CD14-positive monocyte (primary cell): ENCODE results near the gene CTNNA3. TPM values are rescaled to one million over a fixed set of nuclear protein-coding genes. Genes with fewer than 3 reads are reported as not detected.

Experiments
- DNase-seq, 3 donors: peaks; one replicate each; pipeline ENCODE4 v3.0.0-alpha.2; 2011 to 2022
- H2AFZ ChIP-seq: 2 replicates; pipeline ENCODE4 v1.6.0; 2012; ENCODE audit warnings: mild to moderate bottlenecking, low read depth, low read length, inconsistent platforms; ENCODE audit not compliant: insufficient read depth, poor library complexity, severe bottlenecking
- H3K27ac ChIP-seq, 2 donors: 1 replicate in 1 of 2; 2 replicates in 1 of 2; pipeline ENCODE4 v1.5.1; 2012 to 2013; ENCODE audit warnings: low read length in 2 of 2, control low read depth in 1 of 2, inconsistent platforms in 1 of 2, low read depth in 1 of 2, mild to moderate bottlenecking in 1 of 2
- H3K27me3 ChIP-seq, 2 donors: one replicate each; pipeline versions ENCODE4 v1.6.0 to v1.6.1; 2011 to 2013; ENCODE audit warnings: low read length in 2 of 2; ENCODE audit not compliant: control insufficient read depth in 2 of 2, insufficient read depth in 2 of 2
- H3K36me3 ChIP-seq, 2 donors: replicated peaks in 1 of 2; 1 replicate in 1 of 2; 2 replicates in 1 of 2; pipeline versions ENCODE4 v1.5.1 to v1.6.1; 2012 to 2013; ENCODE audit warnings: low read length in 2 of 2, control low read depth in 1 of 2, inconsistent platforms in 1 of 2, mild to moderate bottlenecking in 1 of 2; ENCODE audit not compliant: insufficient read depth in 2 of 2, control insufficient read depth in 1 of 2
- H3K4me1 ChIP-seq, 2 donors: 1 replicate in 1 of 2; 2 replicates in 1 of 2; pipeline versions ENCODE4 v1.5.1 to v1.6.1; 2012 to 2013; ENCODE audit warnings: low read length in 2 of 2, control low read depth in 1 of 2, inconsistent platforms in 1 of 2, mild to moderate bottlenecking in 1 of 2, moderate library complexity in 1 of 2; ENCODE audit not compliant: insufficient read depth in 2 of 2, control insufficient read depth in 1 of 2
- H3K4me2 ChIP-seq: replicated peaks from 2 replicates; pipeline ENCODE3; 2012; ENCODE audit warnings: low read length, moderate library complexity, mild to moderate bottlenecking; ENCODE audit not compliant: poor library complexity, severe bottlenecking; ENCODE audit errors: extremely low read depth
- H3K4me3 ChIP-seq, 3 experiments: fragments of 200-600 bp in 1 of 3; sonication (generic) in 1 of 3; replicated peaks in 1 of 3; 1 replicate in 2 of 3; 2 replicates in 1 of 3; pipeline ENCODE4 v1.5.1; 2011 to 2013; ENCODE audit warnings: low read length in 3 of 3, mild to moderate bottlenecking in 3 of 3, control low read depth in 2 of 3, low read depth in 2 of 3, inconsistent platforms in 1 of 3, moderate library complexity in 1 of 3
- H3K79me2 ChIP-seq: 2 replicates; pipeline ENCODE4 v1.6.0; 2012; ENCODE audit warnings: mild to moderate bottlenecking, control low read depth, inconsistent platforms, low read length, moderate library complexity; ENCODE audit not compliant: insufficient read depth
- H3K9ac ChIP-seq: 2 replicates; pipeline ENCODE4 v1.6.0; 2017; ENCODE audit warnings: low read length, mild to moderate bottlenecking; ENCODE audit not compliant: insufficient read depth, poor library complexity, severe bottlenecking
- H3K9me3 ChIP-seq, 2 donors: replicated peaks in 1 of 2; 1 replicate in 1 of 2; 2 replicates in 1 of 2; pipeline versions ENCODE4 v1.5.1 to v1.6.1; 2012 to 2013; ENCODE audit warnings: low read length in 2 of 2, control low read depth in 1 of 2; ENCODE audit not compliant: control insufficient read depth in 1 of 2, insufficient read depth in 1 of 2
- H4K20me1 ChIP-seq: 2 replicates; pipeline ENCODE4 v1.6.0; 2012; ENCODE audit warnings: mild to moderate bottlenecking, low read length, control low read depth, moderate library complexity; ENCODE audit not compliant: insufficient read depth
- H3K27ac Mint-ChIP-seq, 7 donors: one replicate each; pipeline ENCODE4 v1.8.0; 2020; ENCODE audit warnings: mild to moderate bottlenecking in 7 of 7, mixed read lengths in 7 of 7, moderate library complexity in 6 of 7, inconsistent platforms in 2 of 7
- H3K27me3 Mint-ChIP-seq, 3 donors: one replicate each; pipeline ENCODE4 v1.8.0; 2021 to 2022; ENCODE audit warnings: low read depth in 3 of 3, mild to moderate bottlenecking in 3 of 3, mixed read lengths in 3 of 3, moderate library complexity in 3 of 3, inconsistent platforms in 1 of 3
- H3K36me3 Mint-ChIP-seq, 2 donors: one replicate each; pipeline ENCODE4 v1.8.0; 2020; ENCODE audit warnings: mixed read lengths in 2 of 2, inconsistent platforms in 1 of 2, mild to moderate bottlenecking in 1 of 2
- H3K4me1 Mint-ChIP-seq: one replicate; pipeline ENCODE4 v1.8.0; 2020; ENCODE audit warnings: mild to moderate bottlenecking, mixed read lengths
- H3K4me3 Mint-ChIP-seq, 2 donors: one replicate each; pipeline ENCODE4 v1.8.0; 2020; ENCODE audit warnings: mild to moderate bottlenecking in 2 of 2, mixed read lengths in 2 of 2, moderate library complexity in 1 of 2
- H3K9me3 Mint-ChIP-seq, 7 donors: one replicate each; pipeline ENCODE4 v1.8.0; 2020 to 2022; ENCODE audit warnings: mixed read lengths in 7 of 7, mild to moderate bottlenecking in 6 of 7, moderate library complexity in 6 of 7, inconsistent platforms in 2 of 7
- WGBS: methylation state at CpG from one replicate; pipeline ENCODE4 v1.1.5; 2013; ENCODE audit warnings: missing lambda C conversion rate; ENCODE audit not compliant: insufficient coverage; 5-methylcytosine and 5-hydroxymethylcytosine counted together
- intact Hi-C, 2 donors: fragments of 100-400 bp; cut with micrococcal nuclease; formaldehyde crosslinking; loops; one replicate each; pipeline versions ENCODE4 v1.15.0 to v1.15.1; 2023
- polyA plus RNA-seq, 3 donors: library from polyadenylated mRNA; depleted of rRNA in 1 of 3; unstranded in 2 of 3; stranded (reverse) in 1 of 3; fragments of 300-500 nt in 2 of 3; fragments of >200 nt in 1 of 3; fragmentation: Illumina TruSeq in 2 of 3; gene quantifications; 1 replicate in 2 of 3; 2 replicates in 1 of 3; pipeline ENCODE4 v1.2.3, GENCODE V29; 2012 to 2021
- TF ChIP-seq, protein P1 (sequence below): fragments of 200-600 bp; IDR thresholded peaks from one replicate; pipeline ENCODE4 v1.8.0; 2022; ENCODE audit warnings: antibody characterized with exemption, mild to moderate bottlenecking

The CTNNA3 gene
- polyA plus RNA-seq, 3 donors, result not detected

DNA sequence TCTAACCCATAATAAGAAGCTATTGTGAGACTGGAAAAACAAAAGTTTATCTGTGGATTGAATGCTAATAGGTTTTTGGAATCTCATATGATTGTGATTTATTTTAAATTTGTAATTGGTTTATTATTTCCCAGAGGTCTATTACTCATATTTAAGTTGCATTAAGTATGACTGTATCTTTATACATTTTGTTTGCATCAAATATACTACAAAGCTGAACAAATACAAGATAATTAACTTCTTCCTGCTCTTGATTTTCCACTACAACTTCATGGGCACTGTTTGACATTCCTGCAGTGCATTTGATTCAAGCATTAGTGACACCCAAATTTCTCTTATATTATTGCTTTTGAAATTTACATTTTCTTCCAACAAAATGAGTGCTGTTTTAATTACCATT is 1073.9 kb downstream of the CTNNA3 start:
- H3K79me2 ChIP-seq, result no peaks in the 10 kb centered on the region
- H3K4me1 Mint-ChIP-seq, result no peaks in the 10 kb centered on the region
- no peak overlapping the region for H3K4me3 Mint-ChIP-seq
- H3K4me3 ChIP-seq, result no peak overlapping the region
- intact Hi-C loops, result no loop called here
- no peak for DNase-seq
- H3K27me3 ChIP-seq, result no peaks in the 10 kb centered on the region
- no peaks in the 10 kb centered on the region for H4K20me1 ChIP-seq
- no peak overlapping the region for H2AFZ ChIP-seq
- no peaks in the 10 kb centered on the region for H3K36me3 ChIP-seq
- H3K4me2 ChIP-seq, result no peak overlapping the region
- H3K9me3 Mint-ChIP-seq, result peaks cover 0 to 4% (median 2%) of the 10 kb centered on the region in 7 donors
- no peaks in the 10 kb centered on the region for H3K27me3 Mint-ChIP-seq
- no peaks in the 10 kb centered on the region for H3K36me3 Mint-ChIP-seq
- TF ChIP-seq, protein P1, sequence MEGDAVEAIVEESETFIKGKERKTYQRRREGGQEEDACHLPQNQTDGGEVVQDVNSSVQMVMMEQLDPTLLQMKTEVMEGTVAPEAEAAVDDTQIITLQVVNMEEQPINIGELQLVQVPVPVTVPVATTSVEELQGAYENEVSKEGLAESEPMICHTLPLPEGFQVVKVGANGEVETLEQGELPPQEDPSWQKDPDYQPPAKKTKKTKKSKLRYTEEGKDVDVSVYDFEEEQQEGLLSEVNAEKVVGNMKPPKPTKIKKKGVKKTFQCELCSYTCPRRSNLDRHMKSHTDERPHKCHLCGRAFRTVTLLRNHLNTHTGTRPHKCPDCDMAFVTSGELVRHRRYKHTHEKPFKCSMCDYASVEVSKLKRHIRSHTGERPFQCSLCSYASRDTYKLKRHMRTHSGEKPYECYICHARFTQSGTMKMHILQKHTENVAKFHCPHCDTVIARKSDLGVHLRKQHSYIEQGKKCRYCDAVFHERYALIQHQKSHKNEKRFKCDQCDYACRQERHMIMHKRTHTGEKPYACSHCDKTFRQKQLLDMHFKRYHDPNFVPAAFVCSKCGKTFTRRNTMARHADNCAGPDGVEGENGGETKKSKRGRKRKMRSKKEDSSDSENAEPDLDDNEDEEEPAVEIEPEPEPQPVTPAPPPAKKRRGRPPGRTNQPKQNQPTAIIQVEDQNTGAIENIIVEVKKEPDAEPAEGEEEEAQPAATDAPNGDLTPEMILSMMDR, result no peak
- no peak overlapping the region for H3K27ac ChIP-seq
- H3K27ac Mint-ChIP-seq, result no peak overlapping the region
- H3K9me3 ChIP-seq, result no peaks in the 10 kb centered on the region
- no peak overlapping the region for H3K9ac ChIP-seq
- H3K4me1 ChIP-seq, result no peaks in the 10 kb centered on the region

DNA sequence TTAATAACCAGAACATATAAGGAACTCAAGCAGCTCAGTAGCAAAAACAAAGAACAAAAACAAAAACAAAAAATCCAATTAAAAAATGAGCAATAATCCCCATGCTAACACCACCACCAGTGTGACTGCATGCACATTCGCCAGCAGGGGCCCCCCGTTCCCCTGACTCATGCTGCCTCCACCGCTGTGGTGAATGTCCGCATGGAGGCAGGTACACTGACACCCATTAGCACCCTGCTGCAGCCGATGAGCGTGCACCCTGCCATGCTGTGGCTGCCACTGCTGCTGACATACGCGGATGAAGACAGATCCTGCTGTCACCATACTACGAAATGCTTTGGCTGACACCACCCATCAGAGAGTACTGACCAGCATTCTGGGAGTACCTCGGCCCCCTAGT is 1091.8 kb downstream of the CTNNA3 start:
- no peaks in the 10 kb centered on the region for H3K27me3 ChIP-seq

More for the DNA sequence above, 1091.8 kb downstream of the CTNNA3 start:
- Histone ChIP-seq H3K27ac (no peak overlapping the region), H3K79me2 (no peaks in the 10 kb centered on the region), H2AFZ (no peak overlapping the region), H3K36me3 (no peaks in the 10 kb centered on the region), H4K20me1 (no peaks in the 10 kb centered on the region), H3K4me2 (no peak overlapping the region), H3K4me1 (no peaks in the 10 kb centered on the region), H3K9ac (no peak overlapping the region), H3K4me3 (no peak overlapping the region), H3K9me3 (peaks cover 5 to 21% of the 10 kb centered on the region in 2 donors)
- Mint-ChIP-seq H3K27me3 (no peaks in the 10 kb centered on the region), H3K4me3 (no peak overlapping the region), H3K36me3 (no peaks in the 10 kb centered on the region), H3K4me1 (no peaks in the 10 kb centered on the region), H3K27ac (no peak overlapping the region), H3K9me3 (peaks cover 0 to 17% (median 9%) of the 10 kb centered on the region in 7 donors)
- intact Hi-C loops, result no loop called here
- TF ChIP-seq, protein P1, result no peak
- no peak for DNase-seq
- 87% methylated on average over 10 of the region's 10 CpGs for WGBS
